Ovary (tissue), 3 donors: Measurements from ENCODE around the gene FURIN.

ENCODE experiments used
- CTCF ChIP-seq, 3 donors: fragments of 450-650 bp in 2 of 3; fragments of 200-600 bp in 1 of 3; IDR thresholded peaks; one replicate each; pipeline versions ENCODE4 v1.5.1 to v1.8.0; 2016 to 2022; ENCODE audit warnings: antibody characterized with exemption in 3 of 3, mild to moderate bottlenecking in 1 of 3
- EP300 ChIP-seq: sonication (generic); formaldehyde crosslinking; IDR thresholded peaks from one replicate; pipeline ENCODE4 v1.6.1; 2017; ENCODE audit warnings: antibody characterized with exemption
- POLR2A ChIP-seq: fragments of 450-650 bp; IDR thresholded peaks from one replicate; pipeline ENCODE4 v1.6.1; 2017; ENCODE audit warnings: antibody characterized with exemption, mild to moderate bottlenecking, moderate library complexity
- donor health status: DM: no; HTN: no; CAD: no.

- no peak for TF ChIP-seq CTCF (IDR thresholded peaks at IDR 0.05)
- TF ChIP-seq POLR2A, result no peak
- no peak for TF ChIP-seq EP300
These were observed 7.2 kb downstream of the FURIN start for GRCh38 chr15:90875549-90875981.
